AG04450 (cell line): ENCODE data around the gene CCNG1. TPM values are rescaled to one million over a fixed set of nuclear protein-coding genes. Genes with fewer than 3 reads are reported as not detected.
"Not testable (repeated sequence)": the region's sequence is repeated elsewhere in the genome, so short reads cannot be mapped to it uniquely, and the experiment has no call there.

Source experiments
- CTCF ChIA-PET: fragments of 300-600, 350-600 bp; formaldehyde crosslinking; extraction: SDS; loops from one replicate; lab custom pipeline; 2022; ENCODE audit warnings: antibody characterized with exemption, inconsistent platforms; lab: Charles Lee
- POLR2A ChIA-PET: fragments of 350-600 bp; formaldehyde crosslinking; extraction: SDS; loops from one replicate; lab custom pipeline; 2021; ENCODE audit warnings: antibody characterized with exemption, inconsistent platforms; lab: Yijun Ruan, JAX
- DNase-seq: peaks from one replicate; pipeline ENCODE4 v3.0.0-alpha.2; 2011; ENCODE audit warnings: low read depth, low spot score
- H3K27ac ChIP-seq: one replicate; pipeline ENCODE4 v1.5.1; 2012; ENCODE audit warnings: low read depth, low read length, control low read depth
- H3K27me3 ChIP-seq: one replicate; pipeline ENCODE4 v1.6.0; 2012; ENCODE audit warnings: low read length; ENCODE audit not compliant: control insufficient read depth, insufficient read depth
- H3K4me3 ChIP-seq: 2 replicates; pipeline ENCODE4 v1.5.1; 2011; ENCODE audit warnings: mild to moderate bottlenecking, low read depth, low read length, control low read depth
- H3K9me3 ChIP-seq: 2 replicates; pipeline ENCODE4 v1.5.1; 2012; ENCODE audit warnings: low read length; ENCODE audit not compliant: control insufficient read depth, insufficient read depth
- CTCF ChIP-seq: IDR thresholded peaks from 2 replicates; pipeline ENCODE4 v1.5.1; 2011; ENCODE audit warnings: low read depth, low read length, control low read depth, inconsistent platforms
- polyA plus RNA-seq: library from polyadenylated mRNA; depleted of rRNA; stranded (reverse); fragments of >200 nt; gene quantifications from 2 replicates; pipeline ENCODE4 v1.2.3, GENCODE V29; 2011

CCNG1 gene
- polyA plus RNA-seq, 1 experiment, result 325 TPM

DNA sequence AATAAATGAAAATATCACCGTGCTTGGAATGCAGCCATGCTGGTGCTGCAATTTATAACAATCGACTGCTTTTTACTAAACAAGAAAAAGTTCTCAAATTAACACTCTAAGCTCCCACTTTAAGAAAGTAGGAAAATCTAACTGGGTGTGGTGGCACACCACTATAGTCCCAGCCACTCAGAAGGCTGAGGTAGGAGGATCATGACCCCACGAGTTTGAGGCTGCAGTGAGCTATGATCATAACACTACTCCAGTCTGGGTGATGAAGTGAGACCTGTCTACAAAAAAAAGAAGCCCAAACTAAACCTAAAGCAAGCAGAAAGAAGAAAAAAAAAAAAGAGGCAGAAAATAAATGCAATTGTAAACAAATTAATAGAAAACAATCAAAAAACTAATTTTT lies 10.5 kb downstream of the CCNG1 start:
- H3K27me3 ChIP-seq, result no peaks in the 10 kb centered on the region
- TF ChIP-seq CTCF, result no peak
- no peak overlapping the region for H3K4me3 ChIP-seq
- CTCF ChIA-PET, result interaction anchor here (0.7 to 1.0 kb wide), 2 partner anchors 20 to 39 kb away, joined by 3 to 4 read pairs; no protein-coding TSS in a partner anchor
- no peak for DNase-seq
- H3K9me3 ChIP-seq, result no peaks in the 10 kb centered on the region
- H3K27ac ChIP-seq, result no peak overlapping the region
- POLR2A ChIA-PET, result interaction anchor here (1.2 kb wide), 1 partner anchor 10 kb away, joined by 10 read pairs; the partner anchor contains the start of gene CCNG1

DNA sequence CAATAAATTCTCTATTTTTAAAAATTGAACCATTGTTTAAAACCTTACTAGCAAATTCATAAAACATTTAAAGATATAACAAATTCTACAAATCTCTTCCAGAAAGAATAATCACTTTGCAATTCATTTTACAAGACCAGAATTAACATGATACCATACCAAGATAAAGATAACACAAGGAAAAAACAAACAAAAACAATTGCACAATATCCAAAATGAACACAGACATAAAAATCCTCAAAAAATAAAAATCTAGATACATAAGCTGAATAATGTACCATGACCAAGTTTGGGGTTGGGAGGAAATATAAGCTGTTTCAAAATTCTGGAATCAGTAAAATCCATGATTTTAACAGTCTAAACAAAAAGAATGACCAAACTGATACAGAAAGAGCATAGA lies 11.1 kb downstream of the CCNG1 start:
- Histone ChIP-seq H3K27ac (no peak overlapping the region), H3K9me3 (no peaks in the 10 kb centered on the region), H3K4me3 (no peak overlapping the region), H3K27me3 (no peaks in the 10 kb centered on the region)
- ChIA-PET CTCF (interaction anchor here (1.0 kb wide), 1 partner anchor 40 kb away, joined by 3 read pairs; no protein-coding TSS in a partner anchor), POLR2A (no interaction called here)
- no peak for TF ChIP-seq CTCF
- no peak for DNase-seq

DNA sequence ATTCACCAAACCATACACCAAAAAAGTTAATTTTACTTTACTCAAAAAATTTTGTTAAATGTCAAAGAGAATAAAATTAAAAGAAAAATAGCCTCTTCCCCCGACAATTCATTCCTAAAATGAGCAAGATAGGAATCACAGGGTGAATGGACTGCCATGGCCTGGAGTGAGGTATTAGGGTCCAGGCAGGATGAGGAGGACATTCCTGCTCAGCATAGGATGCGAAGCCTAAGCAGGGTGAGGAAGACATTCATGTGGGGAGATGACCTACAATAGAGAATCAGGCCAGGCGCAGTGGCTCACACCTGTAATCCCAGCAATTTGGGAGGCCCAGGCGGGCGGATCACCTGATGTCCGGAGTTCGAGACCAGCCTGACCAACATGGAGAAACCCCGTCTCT lies 14.1 kb downstream of the CCNG1 start:
- no peaks in the 10 kb centered on the region for H3K9me3 ChIP-seq
- TF ChIP-seq CTCF, result no peak
- DNase-seq, result no peak
- CTCF ChIA-PET, result no interaction called here
- no peaks in the 10 kb centered on the region for H3K27me3 ChIP-seq
- POLR2A ChIA-PET, result no interaction called here
- no peak overlapping the region for H3K27ac ChIP-seq
- H3K4me3 ChIP-seq, result no peak overlapping the region

DNA sequence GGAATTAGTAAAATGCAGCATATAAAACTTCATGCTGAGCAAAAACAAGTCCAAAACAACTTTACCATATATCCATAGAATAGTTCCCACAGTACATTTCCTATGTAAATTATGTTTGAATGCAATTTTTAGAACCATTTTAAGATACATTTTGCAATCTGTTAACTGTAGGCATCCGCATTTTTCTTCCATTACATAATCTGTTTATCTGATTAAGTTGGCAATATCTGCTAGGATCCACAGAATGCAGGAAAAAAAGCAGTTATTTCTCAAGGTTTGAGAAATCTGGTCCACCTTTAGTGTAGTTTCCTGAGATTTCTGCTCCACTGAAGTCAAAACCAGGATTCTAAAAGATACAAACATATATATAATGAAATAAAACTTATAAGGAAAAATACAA lies 16.3 kb downstream of the CCNG1 start:
- TF ChIP-seq CTCF, result no peak
- Histone ChIP-seq H3K9me3 (no peaks in the 10 kb centered on the region), H3K27me3 (no peaks in the 10 kb centered on the region), H3K4me3 (no peak overlapping the region), H3K27ac (no peak overlapping the region)
- POLR2A ChIA-PET, result no interaction called here
- CTCF ChIA-PET, result no interaction called here
- no peak for DNase-seq

GRCh38 chr5:163455406-163455805 lies 18.0 kb downstream of the CCNG1 start:
- H3K27me3 ChIP-seq, H3K9me3 ChIP-seq, H3K27ac ChIP-seq, POLR2A ChIA-PET, H3K4me3 ChIP-seq, DNase-seq: not testable (repeated sequence)
- CTCF ChIA-PET, result interaction anchor here (0.6 to 1.3 kb wide), 2 partner anchors 47 to 52 kb away, joined by 4 to 7 read pairs; no protein-coding TSS in a partner anchor
